K562 (cell line): ENCODE data around the gene KCNQ4. TPM values are rescaled to one million over a fixed set of nuclear protein-coding genes. Genes with fewer than 3 reads are reported as not detected.

ENCODE experiments used
- ATAC-seq: fragments of 200-7000 bp; cut with Tn5 transposase; 3 replicates; pipeline ENCODE4 v1.9.1; 2020; ENCODE audit warnings: moderate library complexity
- BruUV-seq: library from RNA; stranded (reverse); fragments of 400-500 nt; replicated peaks from 2 replicates; lab custom pipeline; 2021; lab: Mats Ljungman, UMichigan
- CTCF ChIA-PET: fragments of 300-600 bp; formaldehyde crosslinking; extraction: SDS; loops from one replicate; lab custom pipeline; 2021; ENCODE audit warnings: low intra/inter-chr PET ratio; lab: Yijun Ruan, JAX
- POLR2A ChIA-PET: fragments of 300-600, 350-650 bp; sonication (Branson Sonifier 250); formaldehyde crosslinking; extraction: SDS; loops from one replicate; lab custom pipeline; 2021; ENCODE audit warnings: antibody characterized with exemption, inconsistent platforms; lab: Yijun Ruan, JAX
- DNase-seq, 4 experiments: peaks; one replicate each; pipeline versions ENCODE4 v3.0.0 to v3.0.0-alpha.2; 2011 to 2018; ENCODE audit warnings: low spot score in 3 of 4, mixed read lengths in 3 of 4; ENCODE audit errors: extremely low read depth in 1 of 4
- FAIRE-seq: peaks from 2 replicates; lab custom pipeline; 2011; peaks lifted over from hg19 to GRCh38; lab: Jason Lieb, UNC
- H2AFZ ChIP-seq: 2 replicates; pipeline ENCODE4 v1.6.0; 2011; ENCODE audit warnings: low read depth, low read length, control low read depth, inconsistent platforms
- H3K27ac ChIP-seq: fragments of 200-600 bp; 3 replicates; pipeline ENCODE4 v1.8.0; 2011; ENCODE audit warnings: low read depth, mild to moderate bottlenecking, control low read depth, inconsistent platforms, low read length, moderate library complexity, mixed read lengths; ENCODE audit errors: extremely low read depth
- H3K27me3 ChIP-seq, 2 experiments: fragments of 300-600 bp in 1 of 2; 2 replicates in 1 of 2; 3 replicates in 1 of 2; pipeline versions ENCODE4 v1.6.0 to v1.8.0; 2011; ENCODE audit warnings: inconsistent platforms in 2 of 2, low read length in 2 of 2, mild to moderate bottlenecking in 1 of 2, mixed read lengths in 1 of 2, moderate library complexity in 1 of 2; ENCODE audit not compliant: control insufficient read depth in 2 of 2, insufficient read depth in 2 of 2
- H3K36me3 ChIP-seq: fragments of 300-600 bp; 3 replicates; pipeline ENCODE4 v1.8.0; 2011; ENCODE audit warnings: mild to moderate bottlenecking, low read length, inconsistent platforms; ENCODE audit not compliant: control insufficient read depth, insufficient read depth
- H3K4me1 ChIP-seq, 2 experiments: fragments of 200-600 bp in 1 of 2; replicated peaks in 1 of 2; 2 replicates in 1 of 2; 3 replicates in 1 of 2; pipeline versions ENCODE4 v1.5.1 to v1.8.0; 2011; ENCODE audit warnings: inconsistent platforms in 2 of 2, low read length in 2 of 2, mild to moderate bottlenecking in 1 of 2, mixed read lengths in 1 of 2, moderate library complexity in 1 of 2; ENCODE audit not compliant: control insufficient read depth in 2 of 2, insufficient read depth in 2 of 2
- H3K4me2 ChIP-seq: 2 replicates; pipeline ENCODE4 v1.6.1; 2011; ENCODE audit warnings: low read length, control low read depth, inconsistent platforms, mixed read lengths; ENCODE audit not compliant: insufficient read depth
- H3K4me3 ChIP-seq: fragments of 200-600 bp; sonication (generic), shearing (Covaris generic); 2 replicates; pipeline ENCODE4 v1.5.1; 2016; ENCODE audit warnings: control low read depth, inconsistent platforms
- H3K79me2 ChIP-seq: fragments of 200-600 bp; 3 replicates; pipeline ENCODE4 v1.8.0; 2011; ENCODE audit warnings: low read length, inconsistent platforms; ENCODE audit not compliant: control insufficient read depth, insufficient read depth
- H3K9ac ChIP-seq, 2 experiments: 2 replicates each; pipeline versions ENCODE4 v1.6.0 to v1.6.1; 2011; ENCODE audit warnings: low read depth in 2 of 2, low read length in 2 of 2, control low read depth in 1 of 2, inconsistent platforms in 1 of 2, mild to moderate bottlenecking in 1 of 2, mixed read lengths in 1 of 2; ENCODE audit not compliant: insufficient read depth in 1 of 2
- H3K9me1 ChIP-seq: one replicate; pipeline ENCODE4 v1.6.0; 2011; ENCODE audit warnings: inconsistent platforms, mild to moderate bottlenecking, low read length, moderate library complexity; ENCODE audit not compliant: control insufficient read depth, insufficient read depth
- H3K9me3 ChIP-seq: replicated peaks from 2 replicates; pipeline ENCODE4 v1.5.1; 2011; ENCODE audit warnings: low read depth, low read length, inconsistent platforms; ENCODE audit not compliant: control insufficient read depth, insufficient read depth
- H4K20me1 ChIP-seq: replicated peaks from 2 replicates; pipeline ENCODE4 v1.6.1; 2011; ENCODE audit warnings: low read length, inconsistent platforms, mixed read lengths; ENCODE audit not compliant: control insufficient read depth, insufficient read depth
- DNMT1 ChIP-seq: fragments of 450-650 bp; IDR thresholded peaks from 2 replicates; pipeline ENCODE4 v1.6.1; 2016; ENCODE audit warnings: antibody characterized with exemption, mild to moderate bottlenecking
- FOXJ2 ChIP-seq: fragments of 200-800 bp; sonication (Bioruptor generic); IDR thresholded peaks from 2 replicates; pipeline ENCODE4 v1.6.1; 2016; ENCODE audit warnings: missing genetic modification characterization, missing compliant biosample characterization
- FOXJ3 ChIP-seq: sonication (generic); formaldehyde crosslinking; IDR thresholded peaks from 2 replicates; pipeline ENCODE4 v1.4.0; 2020; ENCODE audit warnings: mild to moderate bottlenecking, missing genetic modification reagents
- FUS ChIP-seq: fragments of 200-400 bp; formaldehyde crosslinking; optimal IDR thresholded peaks from 2 replicates; pipeline ENCODE3; 2017; ENCODE audit warnings: low read depth, low read length
- L3MBTL2 ChIP-seq: fragments of 450-650 bp; IDR thresholded peaks from 2 replicates; pipeline ENCODE4 v1.6.1; 2016; ENCODE audit warnings: mild to moderate bottlenecking, moderate library complexity
- NFIC ChIP-seq: fragments of 450-650 bp; IDR thresholded peaks from 2 replicates; pipeline ENCODE4 v1.6.1; 2017; ENCODE audit warnings: mild to moderate bottlenecking, inconsistent platforms
- TAF7 ChIP-seq: fragments of 450-650 bp; IDR thresholded peaks from 2 replicates; pipeline ENCODE4 v1.6.1; 2016; ENCODE audit warnings: missing genetic modification characterization, missing compliant biosample characterization
- VEZF1 ChIP-seq: fragments of 200-800 bp; sonication (Bioruptor generic); IDR thresholded peaks from 2 replicates; pipeline ENCODE4 v1.6.1; 2017; ENCODE audit warnings: missing genetic modification characterization, missing compliant biosample characterization
- ZBTB7A ChIP-seq: IDR thresholded peaks from 2 replicates; pipeline ENCODE4 v1.6.1; 2011; ENCODE audit warnings: low read depth, mild to moderate bottlenecking, low read length, moderate library complexity, borderline replicate concordance; ENCODE audit not compliant: control insufficient read depth
- ZFX ChIP-seq: sonication (generic); formaldehyde crosslinking; IDR thresholded peaks from 2 replicates; pipeline ENCODE4 v1.8.0; 2022; ENCODE audit warnings: mild to moderate bottlenecking, missing genetic modification reagents, moderate library complexity
- ZNF740 ChIP-seq, 3 experiments: fragments of 200-800 bp in 1 of 3; sonication (Bioruptor generic) in 1 of 3; sonication (generic) in 1 of 3; formaldehyde crosslinking in 1 of 3; IDR thresholded peaks; 2 replicates each; pipeline versions ENCODE4 v1.6.1 to v1.8.0; 2016 to 2022; ENCODE audit warnings: mild to moderate bottlenecking in 2 of 3, missing compliant biosample characterization in 2 of 3, missing genetic modification characterization in 2 of 3, missing genetic modification reagents in 1 of 3
- WGBS: fragments of 100-300 bp; shearing (Covaris generic); methylation state at CpG from one replicate; pipeline ENCODE4 v1.1.6; 2016; ENCODE audit warnings: low coverage, mixed read lengths; ENCODE audit not compliant: insufficient coverage; ENCODE audit errors: missing lambda C conversion rate; 5-methylcytosine and 5-hydroxymethylcytosine counted together
- in situ Hi-C: fragments of 300-500 bp; cut with MboI; formaldehyde crosslinking; loops from 4 replicates; pipeline ENCODE4 v1.15.0; 2018; ENCODE audit warnings: inconsistent platforms, mixed read lengths
- intact Hi-C: fragments of 100-400 bp; cut with micrococcal nuclease; formaldehyde crosslinking; loops from 2 replicates; pipeline ENCODE4 v1.14.2; 2022
- polyA plus RNA-seq, 8 experiments: library from polyadenylated mRNA; depleted of rRNA in 4 of 8; stranded (reverse) in 5 of 8; unstranded in 3 of 8; fragments of >200 nt; fragmentation: Nextera tagmentation in 2 of 8; fragmentation: Illumina TruSeq in 1 of 8; extraction: Ambion mirVana in 2 of 8; extraction: Trizol in 1 of 8; gene quantifications; 2 replicates each; pipeline versions ENCODE4 v1.2.1 to v1.2.3, GENCODE V29; 2011 to 2014; ENCODE audit warnings: inconsistent platforms in 1 of 8, missing spikeins in 1 of 8
- total RNA-seq, 7 experiments: library from RNA; depleted of rRNA in 6 of 7; stranded (reverse); fragments of >200 nt in 6 of 7; fragmentation: Illumina TruSeq in 2 of 7; extraction: Trizol in 2 of 7; gene quantifications; 2 replicates each; pipeline versions ENCODE4 v1.2.1 to v1.2.3, GENCODE V29; 2011 to 2021; ENCODE audit warnings: low replicate concordance in 1 of 7
- TF ChIP-seq, protein P1 (sequence below), 2 experiments: IDR thresholded peaks; 2 replicates each; pipeline ENCODE4 v1.6.1; 2011; ENCODE audit warnings: borderline replicate concordance in 1 of 2, control low read depth in 1 of 2, low read depth in 1 of 2, low read length in 1 of 2, mild to moderate bottlenecking in 1 of 2, mixed read lengths in 1 of 2, moderate library complexity in 1 of 2; ENCODE audit not compliant: insufficient read depth in 1 of 2, insufficient read length in 1 of 2, poor library complexity in 1 of 2, severe bottlenecking in 1 of 2; ENCODE audit errors: extremely low read depth in 1 of 2
- TF ChIP-seq, protein P2 (sequence below): fragments of 450-650 bp; IDR thresholded peaks from 2 replicates; pipeline ENCODE4 v1.6.1; 2017; ENCODE audit warnings: mild to moderate bottlenecking, moderate library complexity

The KCNQ4 gene
- total and polyA plus RNA-seq, 9 of the 15 experiments (the other 6 are each of a cell fraction or from before 2014, with no cell fraction given) = 0.07 to 4.1 (median 0.79) TPM

DNA sequence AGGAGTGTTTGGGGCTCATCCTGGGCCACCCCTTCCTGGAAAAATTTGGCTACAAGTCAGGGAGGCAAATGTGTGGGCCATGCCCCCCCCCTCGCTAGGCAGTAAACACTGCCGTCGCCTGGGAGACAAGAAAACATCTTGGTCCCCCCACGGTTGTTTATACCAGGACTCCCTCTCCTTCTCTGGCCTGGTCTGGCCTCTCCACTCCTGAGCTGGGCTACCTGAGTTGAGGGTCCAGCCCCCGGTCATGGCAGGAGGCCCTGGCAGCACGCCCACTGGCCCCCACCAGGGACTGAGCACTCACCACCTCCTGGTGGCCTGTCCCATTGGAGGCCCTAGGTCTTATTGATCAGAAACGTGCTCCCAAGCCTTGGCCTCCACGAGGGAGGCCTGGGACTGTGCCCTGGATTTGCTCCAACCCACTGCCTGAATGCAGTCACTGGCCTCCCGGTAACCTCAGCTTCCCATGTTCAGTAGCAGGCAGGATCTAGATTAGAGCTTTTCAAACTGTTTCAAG lies 15.8 kb downstream of the KCNQ4 start:
- CTCF ChIA-PET = no interaction called here
- intact Hi-C loops = no loop called here
- Histone ChIP-seq H3K27me3 (no peaks in the 10 kb centered on the region), H3K79me2 (no peaks in the 10 kb centered on the region), H3K9me3 (no peaks in the 10 kb centered on the region), H3K4me2 (peak overlapping the region; percentile 9; the same call in 1 of the 2 replicates), H3K9me1 (no peaks in the 10 kb centered on the region), H3K27ac (peak overlapping the region; percentile 39; the same call in 1 of the 3 replicates), H3K36me3 (no peaks in the 10 kb centered on the region), H3K4me1 (peaks cover 36 to 56% of the 10 kb centered on the region in 2 experiments), H2AFZ (peak overlapping the region; percentile 35; the same call in 1 of the 2 replicates), H4K20me1 (0 out of 2 replicates have a peak, but pooled peaks cover 3% of the 10 kb centered on the region), H3K4me3 (no peak overlapping the region), H3K9ac (peak overlapping the region in 1 of 2 experiments; percentile 84; a peak in 2 of 4 replicates)
- POLR2A ChIA-PET = interaction anchor here (1.3 to 1.4 kb wide), 2 partner anchors 10 to 22 kb away, joined by 6 read pairs; no protein-coding TSS in a partner anchor
- TF ChIP-seq VEZF1 (CRISPR knock-in tag) (peak; percentile 69), ZBTB7A (0 out of 2 replicates have a peak, but pooled peaks have one; percentile 31), ZNF740 (CRISPR knock-in tag; IDR thresholded peaks at IDR 0.05) (peak; percentile 45; the same call in 1 of the 2 replicates), ZNF740 (tag; IDR thresholded peaks at IDR 0.05) (no peak), FOXJ2 (tag) (peak; percentile 85), TAF7 (tag) (no peak), NFIC (peak; percentile 73), ZFX (peak; percentile 55; the same call in 1 of the 2 replicates), DNMT1 (no peak), L3MBTL2 (0 out of 2 replicates have a peak, but pooled peaks have one; percentile 24), FUS (no peak), FOXJ3 (CRISPR knock-in tag) (peak; percentile 79)
- TF ChIP-seq, protein P1, sequence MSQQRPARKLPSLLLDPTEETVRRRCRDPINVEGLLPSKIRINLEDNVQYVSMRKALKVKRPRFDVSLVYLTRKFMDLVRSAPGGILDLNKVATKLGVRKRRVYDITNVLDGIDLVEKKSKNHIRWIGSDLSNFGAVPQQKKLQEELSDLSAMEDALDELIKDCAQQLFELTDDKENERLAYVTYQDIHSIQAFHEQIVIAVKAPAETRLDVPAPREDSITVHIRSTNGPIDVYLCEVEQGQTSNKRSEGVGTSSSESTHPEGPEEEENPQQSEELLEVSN (IDR thresholded peaks at IDR 0.05; ENCODE audit: borderline replicate concordance in 1 of 2, extremely low read depth in 1 of 2, insufficient read depth in 1 of 2, insufficient read length in 1 of 2, low read depth in 1 of 2, low read length in 1 of 2, poor library complexity in 1 of 2, severe bottlenecking in 1 of 2) = peak in 1 of 2 experiments; percentile 7
- TF ChIP-seq, protein P2, sequence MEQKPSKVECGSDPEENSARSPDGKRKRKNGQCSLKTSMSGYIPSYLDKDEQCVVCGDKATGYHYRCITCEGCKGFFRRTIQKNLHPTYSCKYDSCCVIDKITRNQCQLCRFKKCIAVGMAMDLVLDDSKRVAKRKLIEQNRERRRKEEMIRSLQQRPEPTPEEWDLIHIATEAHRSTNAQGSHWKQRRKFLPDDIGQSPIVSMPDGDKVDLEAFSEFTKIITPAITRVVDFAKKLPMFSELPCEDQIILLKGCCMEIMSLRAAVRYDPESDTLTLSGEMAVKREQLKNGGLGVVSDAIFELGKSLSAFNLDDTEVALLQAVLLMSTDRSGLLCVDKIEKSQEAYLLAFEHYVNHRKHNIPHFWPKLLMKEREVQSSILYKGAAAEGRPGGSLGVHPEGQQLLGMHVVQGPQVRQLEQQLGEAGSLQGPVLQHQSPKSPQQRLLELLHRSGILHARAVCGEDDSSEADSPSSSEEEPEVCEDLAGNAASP = no peak
- FAIRE-seq = peak; percentile 42
- DNase-seq = peak in 2 of 4 experiments; percentile 29 to 43
- in situ Hi-C loops = no loop called here
- 47% methylated on average over 9 of the region's 9 CpGs for WGBS
- no peak for ATAC-seq
- BruUV-seq = no TSS peak
